ENCODE results near the gene GOLPH3L.
"Not testable (repeated sequence)": the region's sequence is repeated elsewhere in the genome, so short reads cannot be mapped to it uniquely, and the experiment has no call there.

Gene GOLPH3L

GRCh38 chr1:150696995-150697927 lies at the start of gene GOLPH3L:
Gene GOLPH3L (minus strand): TSS chr1:150697154. CDS start chr1:150694838, 2,316 bp downstream.
- FAIRE-seq, result peak; percentile 99

- FAIRE-seq, result no peak
These were observed 33.3 kb upstream of the GOLPH3L start for GRCh38 chr1:150730130-150730721.

GRCh38 chr1:150724336-150724735 lies 27.4 kb upstream of the GOLPH3L start:
- no peak for FAIRE-seq

- FAIRE-seq, result no peak
These were observed 23.7 kb upstream of the GOLPH3L start, which contains the start of gene HORMAD1 for GRCh38 chr1:150720703-150721102. Gene HORMAD1 (minus strand): TSS chr1:150720895. CDS start chr1:150719505, 1,390 bp downstream.

GRCh38 chr1:150720098-150720497 lies 23.1 kb upstream of the GOLPH3L start:
- FAIRE-seq, result no peak

- FAIRE-seq, result no peak
These were observed 21.4 kb upstream of the GOLPH3L start for GRCh38 chr1:150718225-150718891.

- FAIRE-seq, result not testable (repeated sequence)
These were observed 12.1 kb upstream of the GOLPH3L start for GRCh38 chr1:150709031-150709430.

GRCh38 chr1:150708595-150708994 lies 11.6 kb upstream of the GOLPH3L start:
- no peak for FAIRE-seq

- no peak for FAIRE-seq
These were observed 9.1 kb upstream of the GOLPH3L start for GRCh38 chr1:150706091-150706490.

- FAIRE-seq, result no peak
These were observed 6.5 kb upstream of the GOLPH3L start for GRCh38 chr1:150703427-150703826.

GRCh38 chr1:150696590-150696989 lies 364 bp downstream of the GOLPH3L start:
- no peak for FAIRE-seq

GRCh38 chr1:150696162-150696561 lies 792 bp downstream of the GOLPH3L start:
- FAIRE-seq, result peak; percentile 51

- no peak for FAIRE-seq
These were observed 1.4 kb downstream of the GOLPH3L start for GRCh38 chr1:150695561-150695960.

GRCh38 chr1:150692720-150693119 lies 4.2 kb downstream of the GOLPH3L start:
- FAIRE-seq, result no peak

- FAIRE-seq, result no peak
These were observed 8.2 kb downstream of the GOLPH3L start for GRCh38 chr1:150688763-150689162.

GRCh38 chr1:150686275-150686674 lies 10.7 kb downstream of the GOLPH3L start:
- FAIRE-seq, result no peak

GRCh38 chr1:150683914-150684313 lies 13.0 kb downstream of the GOLPH3L start:
- no peak for FAIRE-seq

- FAIRE-seq, result no peak
These were observed 18.0 kb downstream of the GOLPH3L start for GRCh38 chr1:150678988-150679387.

GRCh38 chr1:150674881-150675280 lies 22.1 kb downstream of the GOLPH3L start:
- no peak for FAIRE-seq

GRCh38 chr1:150663321-150663720 lies 33.6 kb downstream of the GOLPH3L start:
- FAIRE-seq, result no peak

GRCh38 chr1:150662811-150663210 lies 34.1 kb downstream of the GOLPH3L start:
- FAIRE-seq, result no peak

GRCh38 chr1:150661156-150661555 lies 35.8 kb downstream of the GOLPH3L start:
- FAIRE-seq, result no peak

- FAIRE-seq, result no peak
These were observed 36.4 kb downstream of the GOLPH3L start for GRCh38 chr1:150660584-150660983.

Measured in islet of Langerhans (tissue), 1 donor.